ENCODE results near the gene EFCAB3.

EFCAB3 gene

DNA sequence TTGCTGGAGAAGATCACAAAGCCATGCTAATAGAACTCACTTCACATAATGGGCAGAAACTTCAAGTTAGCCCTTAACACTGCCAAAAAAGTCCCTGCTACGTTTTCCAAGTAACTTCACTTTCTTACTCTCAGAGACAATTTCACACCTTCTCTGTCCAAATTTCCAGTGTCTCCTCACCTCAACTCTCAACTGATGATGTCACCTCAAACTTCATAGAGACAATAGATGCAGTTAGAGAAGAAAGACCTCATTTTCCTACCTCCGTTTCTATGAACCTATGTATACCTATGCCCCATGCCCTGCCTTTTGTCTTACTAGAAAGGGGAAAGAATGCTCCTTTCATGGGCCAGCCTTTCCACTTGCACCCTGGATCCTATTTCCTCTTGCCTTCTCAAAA, 14.2 kb upstream of the EFCAB3 start:
- POLR2A ChIA-PET: no interaction called here
- Histone ChIP-seq H3K4me1 (ENCODE audit: control insufficient read depth, insufficient read depth, low read length) (no peaks in the 10 kb centered on the region), H3K27ac (ENCODE audit: extremely low read depth, low read depth, low read length) (no peak overlapping the region), H3K9me3 (ENCODE audit: control insufficient read depth, insufficient read depth, low read depth, low read length) (no peaks in the 10 kb centered on the region), H3K4me3 (ENCODE audit: low read depth, low read length) (no peak overlapping the region), H3K36me3 (ENCODE audit: control insufficient read depth in 2 of 2, insufficient read depth in 1 of 2, low read length in 2 of 2) (no peaks in the 10 kb centered on the region)
- TF ChIP-seq ZFP3 (tag by site-specific recombination; IDR thresholded peaks at IDR 0.05; ENCODE audit: low read depth): no peak
- no peak for TF ChIP-seq ZNF223 (tag by site-specific recombination; IDR thresholded peaks at IDR 0.05)
- TF ChIP-seq, protein P1, sequence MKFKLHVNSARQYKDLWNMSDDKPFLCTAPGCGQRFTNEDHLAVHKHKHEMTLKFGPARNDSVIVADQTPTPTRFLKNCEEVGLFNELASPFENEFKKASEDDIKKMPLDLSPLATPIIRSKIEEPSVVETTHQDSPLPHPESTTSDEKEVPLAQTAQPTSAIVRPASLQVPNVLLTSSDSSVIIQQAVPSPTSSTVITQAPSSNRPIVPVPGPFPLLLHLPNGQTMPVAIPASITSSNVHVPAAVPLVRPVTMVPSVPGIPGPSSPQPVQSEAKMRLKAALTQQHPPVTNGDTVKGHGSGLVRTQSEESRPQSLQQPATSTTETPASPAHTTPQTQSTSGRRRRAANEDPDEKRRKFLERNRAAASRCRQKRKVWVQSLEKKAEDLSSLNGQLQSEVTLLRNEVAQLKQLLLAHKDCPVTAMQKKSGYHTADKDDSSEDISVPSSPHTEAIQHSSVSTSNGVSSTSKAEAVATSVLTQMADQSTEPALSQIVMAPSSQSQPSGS (tag by site-specific recombination; IDR thresholded peaks at IDR 0.05; ENCODE audit: low read depth): peak; percentile 60; the same call in 1 of the 2 replicates
- CTCF ChIA-PET: no interaction called here

DNA sequence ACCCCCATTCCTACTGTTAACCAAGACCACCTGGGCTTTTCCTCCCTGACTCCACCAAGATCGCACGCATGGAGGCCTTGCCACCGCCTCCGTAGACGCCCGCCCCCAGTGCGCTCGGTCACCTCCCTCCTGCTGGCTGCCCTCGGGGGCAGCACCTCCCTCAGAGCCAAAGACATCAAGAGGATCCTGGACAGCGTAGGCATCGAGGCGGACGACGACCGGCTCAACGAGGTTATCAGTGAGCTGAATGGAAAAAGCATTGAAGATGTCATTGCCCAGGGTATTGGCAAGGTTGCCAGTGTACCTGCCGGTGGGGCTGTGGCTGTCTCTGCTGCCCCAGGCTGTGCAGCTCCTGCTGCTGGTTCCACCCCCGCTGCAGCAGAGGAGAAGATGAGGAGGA, 1.2 kb downstream of the EFCAB3 start:
- Histone ChIP-seq H3K9me3 (ENCODE audit: control insufficient read depth, insufficient read depth, low read depth, low read length) (no peaks in the 10 kb centered on the region), H3K4me3 (ENCODE audit: low read depth, low read length) (no peak overlapping the region), H3K4me1 (ENCODE audit: control insufficient read depth, insufficient read depth, low read length) (no peaks in the 10 kb centered on the region), H3K36me3 (ENCODE audit: control insufficient read depth in 2 of 2, insufficient read depth in 1 of 2, low read length in 2 of 2) (no peaks in the 10 kb centered on the region), H3K27ac (ENCODE audit: extremely low read depth, low read depth, low read length) (no peak overlapping the region)
- TF ChIP-seq HOXA7 (CRISPR knock-in tag; IDR thresholded peaks at IDR 0.05; ENCODE audit: borderline replicate concordance) (no peak), ZBTB7A (tag by site-specific recombination; IDR thresholded peaks at IDR 0.05; ENCODE audit: low read depth) (no peak), BCL11A (tag by site-specific recombination; IDR thresholded peaks at IDR 0.05; ENCODE audit: low read depth) (no peak)
- TF ChIP-seq, protein P2, sequence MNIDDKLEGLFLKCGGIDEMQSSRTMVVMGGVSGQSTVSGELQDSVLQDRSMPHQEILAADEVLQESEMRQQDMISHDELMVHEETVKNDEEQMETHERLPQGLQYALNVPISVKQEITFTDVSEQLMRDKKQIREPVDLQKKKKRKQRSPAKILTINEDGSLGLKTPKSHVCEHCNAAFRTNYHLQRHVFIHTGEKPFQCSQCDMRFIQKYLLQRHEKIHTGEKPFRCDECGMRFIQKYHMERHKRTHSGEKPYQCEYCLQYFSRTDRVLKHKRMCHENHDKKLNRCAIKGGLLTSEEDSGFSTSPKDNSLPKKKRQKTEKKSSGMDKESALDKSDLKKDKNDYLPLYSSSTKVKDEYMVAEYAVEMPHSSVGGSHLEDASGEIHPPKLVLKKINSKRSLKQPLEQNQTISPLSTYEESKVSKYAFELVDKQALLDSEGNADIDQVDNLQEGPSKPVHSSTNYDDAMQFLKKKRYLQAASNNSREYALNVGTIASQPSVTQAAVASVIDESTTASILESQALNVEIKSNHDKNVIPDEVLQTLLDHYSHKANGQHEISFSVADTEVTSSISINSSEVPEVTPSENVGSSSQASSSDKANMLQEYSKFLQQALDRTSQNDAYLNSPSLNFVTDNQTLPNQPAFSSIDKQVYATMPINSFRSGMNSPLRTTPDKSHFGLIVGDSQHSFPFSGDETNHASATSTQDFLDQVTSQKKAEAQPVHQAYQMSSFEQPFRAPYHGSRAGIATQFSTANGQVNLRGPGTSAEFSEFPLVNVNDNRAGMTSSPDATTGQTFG (tag by site-specific recombination; IDR thresholded peaks at IDR 0.05; ENCODE audit: borderline replicate concordance): no peak
- TF ChIP-seq, protein P3, sequence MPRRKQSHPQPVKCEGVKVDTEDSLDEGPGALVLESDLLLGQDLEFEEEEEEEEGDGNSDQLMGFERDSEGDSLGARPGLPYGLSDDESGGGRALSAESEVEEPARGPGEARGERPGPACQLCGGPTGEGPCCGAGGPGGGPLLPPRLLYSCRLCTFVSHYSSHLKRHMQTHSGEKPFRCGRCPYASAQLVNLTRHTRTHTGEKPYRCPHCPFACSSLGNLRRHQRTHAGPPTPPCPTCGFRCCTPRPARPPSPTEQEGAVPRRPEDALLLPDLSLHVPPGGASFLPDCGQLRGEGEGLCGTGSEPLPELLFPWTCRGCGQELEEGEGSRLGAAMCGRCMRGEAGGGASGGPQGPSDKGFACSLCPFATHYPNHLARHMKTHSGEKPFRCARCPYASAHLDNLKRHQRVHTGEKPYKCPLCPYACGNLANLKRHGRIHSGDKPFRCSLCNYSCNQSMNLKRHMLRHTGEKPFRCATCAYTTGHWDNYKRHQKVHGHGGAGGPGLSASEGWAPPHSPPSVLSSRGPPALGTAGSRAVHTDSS (tag by site-specific recombination; IDR thresholded peaks at IDR 0.05): no peak
- CTCF ChIA-PET: no interaction called here
- POLR2A ChIA-PET: no interaction called here

DNA sequence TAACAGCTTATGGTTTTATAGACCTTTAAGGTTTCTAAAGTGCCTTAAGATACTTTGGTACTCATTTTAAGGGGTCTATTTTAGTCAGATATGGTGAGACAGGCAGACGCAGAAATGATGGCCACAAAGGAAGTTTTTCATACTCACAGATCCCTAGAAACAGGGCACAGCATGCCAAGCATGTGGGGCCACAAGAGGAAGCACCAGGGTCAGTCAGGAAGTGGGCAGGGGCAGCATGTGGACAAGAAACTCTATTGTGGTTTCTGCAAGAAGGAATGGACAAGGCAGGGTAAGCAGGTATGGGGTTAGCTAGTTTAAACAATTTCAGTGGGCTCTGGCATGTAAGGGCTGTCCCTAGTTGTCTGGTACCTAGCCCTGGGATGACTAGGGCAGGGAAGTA, 8.5 kb downstream of the EFCAB3 start:
- H3K4me1 ChIP-seq (ENCODE audit: control insufficient read depth, insufficient read depth, low read length): no peaks in the 10 kb centered on the region
- no peak for TF ChIP-seq ZNF558 (tag by site-specific recombination; IDR thresholded peaks at IDR 0.05)
- TF ChIP-seq ZNF791 (tag by site-specific recombination; IDR thresholded peaks at IDR 0.05): no peak
- TF ChIP-seq ZNF423 (tag by site-specific recombination; IDR thresholded peaks at IDR 0.05): no peak
- no peaks in the 10 kb centered on the region for H3K9me3 ChIP-seq (ENCODE audit: control insufficient read depth, insufficient read depth, low read depth, low read length)
- H3K4me3 ChIP-seq (ENCODE audit: low read depth, low read length): no peak overlapping the region
- H3K27ac ChIP-seq (ENCODE audit: extremely low read depth, low read depth, low read length): no peak overlapping the region
- POLR2A ChIA-PET: no interaction called here
- CTCF ChIA-PET: no interaction called here
- no peaks in the 10 kb centered on the region for H3K36me3 ChIP-seq (ENCODE audit: control insufficient read depth in 2 of 2, insufficient read depth in 1 of 2, low read length in 2 of 2)

DNA sequence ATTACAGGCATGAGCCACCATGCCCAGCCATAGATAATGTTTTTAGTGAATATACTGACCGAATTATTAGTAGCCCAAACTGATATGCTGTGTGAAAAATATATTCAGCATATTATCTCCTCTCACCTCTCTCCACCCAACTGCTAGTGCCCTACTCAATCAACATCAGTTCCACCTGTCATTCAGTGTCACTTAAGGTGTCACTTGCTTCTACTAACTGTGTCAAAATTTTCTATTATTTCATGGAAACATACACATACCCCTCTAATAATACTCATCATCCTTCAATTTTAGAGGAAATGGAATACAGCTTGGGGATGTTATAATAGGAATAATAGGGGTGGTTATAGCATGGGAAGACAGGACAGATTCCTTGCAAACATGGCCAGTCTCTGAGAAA, 12.6 kb downstream of the EFCAB3 start:
- H3K9me3 ChIP-seq (ENCODE audit: control insufficient read depth, insufficient read depth, low read depth, low read length): no peaks in the 10 kb centered on the region
- H3K4me3 ChIP-seq (ENCODE audit: low read depth, low read length): no peak overlapping the region
- H3K4me1 ChIP-seq (ENCODE audit: control insufficient read depth, insufficient read depth, low read length): no peaks in the 10 kb centered on the region
- ChIA-PET CTCF (no interaction called here), POLR2A (no interaction called here)
- no peak overlapping the region for H3K27ac ChIP-seq (ENCODE audit: extremely low read depth, low read depth, low read length)
- H3K36me3 ChIP-seq (ENCODE audit: control insufficient read depth in 2 of 2, insufficient read depth in 1 of 2, low read length in 2 of 2): no peaks in the 10 kb centered on the region
- TF ChIP-seq YY2 (tag by site-specific recombination; IDR thresholded peaks at IDR 0.05) (no peak), ZFP3 (tag by site-specific recombination; IDR thresholded peaks at IDR 0.05; ENCODE audit: low read depth) (no peak), GLIS2 (tag by site-specific recombination; IDR thresholded peaks at IDR 0.05) (no peak), TCF7L2 (IDR thresholded peaks at IDR 0.05; ENCODE audit: borderline replicate concordance, low read depth, low read length) (no peak), SCRT1 (tag by site-specific recombination; IDR thresholded peaks at IDR 0.05; ENCODE audit: borderline replicate concordance) (no peak), ZNF558 (tag by site-specific recombination; IDR thresholded peaks at IDR 0.05) (no peak), ZNF423 (tag by site-specific recombination; IDR thresholded peaks at IDR 0.05) (no peak), HOXA7 (CRISPR knock-in tag; IDR thresholded peaks at IDR 0.05; ENCODE audit: borderline replicate concordance) (no peak), IKZF3 (tag by site-specific recombination; IDR thresholded peaks at IDR 0.05) (no peak), ZNF202 (tag by site-specific recombination; IDR thresholded peaks at IDR 0.05; ENCODE audit: borderline replicate concordance) (no peak), ZFP37 (tag by site-specific recombination; IDR thresholded peaks at IDR 0.05) (no peak)
- TF ChIP-seq, protein P4, sequence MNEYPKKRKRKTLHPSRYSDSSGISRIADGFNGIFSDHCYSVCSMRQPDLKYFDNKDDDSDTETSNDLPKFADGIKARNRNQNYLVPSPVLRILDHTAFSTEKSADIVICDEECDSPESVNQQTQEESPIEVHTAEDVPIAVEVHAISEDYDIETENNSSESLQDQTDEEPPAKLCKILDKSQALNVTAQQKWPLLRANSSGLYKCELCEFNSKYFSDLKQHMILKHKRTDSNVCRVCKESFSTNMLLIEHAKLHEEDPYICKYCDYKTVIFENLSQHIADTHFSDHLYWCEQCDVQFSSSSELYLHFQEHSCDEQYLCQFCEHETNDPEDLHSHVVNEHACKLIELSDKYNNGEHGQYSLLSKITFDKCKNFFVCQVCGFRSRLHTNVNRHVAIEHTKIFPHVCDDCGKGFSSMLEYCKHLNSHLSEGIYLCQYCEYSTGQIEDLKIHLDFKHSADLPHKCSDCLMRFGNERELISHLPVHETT (tag by site-specific recombination; IDR thresholded peaks at IDR 0.05): no peak
- TF ChIP-seq, protein P5, sequence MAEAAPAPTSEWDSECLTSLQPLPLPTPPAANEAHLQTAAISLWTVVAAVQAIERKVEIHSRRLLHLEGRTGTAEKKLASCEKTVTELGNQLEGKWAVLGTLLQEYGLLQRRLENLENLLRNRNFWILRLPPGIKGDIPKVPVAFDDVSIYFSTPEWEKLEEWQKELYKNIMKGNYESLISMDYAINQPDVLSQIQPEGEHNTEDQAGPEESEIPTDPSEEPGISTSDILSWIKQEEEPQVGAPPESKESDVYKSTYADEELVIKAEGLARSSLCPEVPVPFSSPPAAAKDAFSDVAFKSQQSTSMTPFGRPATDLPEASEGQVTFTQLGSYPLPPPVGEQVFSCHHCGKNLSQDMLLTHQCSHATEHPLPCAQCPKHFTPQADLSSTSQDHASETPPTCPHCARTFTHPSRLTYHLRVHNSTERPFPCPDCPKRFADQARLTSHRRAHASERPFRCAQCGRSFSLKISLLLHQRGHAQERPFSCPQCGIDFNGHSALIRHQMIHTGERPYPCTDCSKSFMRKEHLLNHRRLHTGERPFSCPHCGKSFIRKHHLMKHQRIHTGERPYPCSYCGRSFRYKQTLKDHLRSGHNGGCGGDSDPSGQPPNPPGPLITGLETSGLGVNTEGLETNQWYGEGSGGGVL (tag by site-specific recombination; IDR thresholded peaks at IDR 0.05): no peak

Data from HEK293 (cell line).